ENCODE data around the gene FRMD1.

FRMD1 gene

GRCh38 chr6:168025831-168026710 is 52.9 kb downstream of the FRMD1 start:
- no peak for DNase-seq (ENCODE audit: low spot score)
- H3K27ac ChIP-seq, result no peak overlapping the region
- ChIA-PET CTCF (interaction anchor here (0.6 kb wide), 1 partner anchor 218 kb away, joined by 3 read pairs; no protein-coding TSS in a partner anchor), POLR2A (ENCODE audit: low non-redundant PET) (no interaction called here)
- TF ChIP-seq CTCF (conservative IDR thresholded peaks at IDR 0.05; ENCODE audit: low read depth), result no peak

GRCh38 chr6:168024951-168025510 is 54.0 kb downstream of the FRMD1 start:
- no peak for TF ChIP-seq CTCF (conservative IDR thresholded peaks at IDR 0.05; ENCODE audit: low read depth)
- ChIA-PET CTCF (no interaction called here), POLR2A (ENCODE audit: low non-redundant PET) (no interaction called here)
- no peak for DNase-seq (ENCODE audit: low spot score)
- H3K27ac ChIP-seq, result no peak overlapping the region

GRCh38 chr6:168022488-168023321 is 56.3 kb downstream of the FRMD1 start:
- H3K27ac ChIP-seq, result no peak overlapping the region
- ChIA-PET POLR2A (ENCODE audit: low non-redundant PET) (no interaction called here), CTCF (interaction anchor here (0.7 kb wide), 1 partner anchor 322 kb away, joined by 4 read pairs; no protein-coding TSS in a partner anchor)
- no peak for DNase-seq (ENCODE audit: low spot score)
- no peak for TF ChIP-seq CTCF (conservative IDR thresholded peaks at IDR 0.05; ENCODE audit: low read depth)

- DNase-seq (ENCODE audit: low spot score), result no peak
- CTCF ChIA-PET, result interaction anchor here (1.0 kb wide), 1 partner anchor 10 kb away, joined by 3 read pairs; no protein-coding TSS in a partner anchor
- no peak overlapping the region for H3K27ac ChIP-seq
- POLR2A ChIA-PET (ENCODE audit: low non-redundant PET), result no interaction called here
- no peak for TF ChIP-seq CTCF (conservative IDR thresholded peaks at IDR 0.05; ENCODE audit: low read depth)
Observed at GRCh38 chr6:168021581-168021980, 57.4 kb downstream of the FRMD1 start.

- CTCF ChIA-PET, result interaction anchor here (0.6 kb wide), 1 partner anchor 52 kb away, joined by 4 read pairs; no protein-coding TSS in a partner anchor
- no peak for TF ChIP-seq CTCF (conservative IDR thresholded peaks at IDR 0.05; ENCODE audit: low read depth)
- no peak overlapping the region for H3K27ac ChIP-seq
- no peak for DNase-seq (ENCODE audit: low spot score)
- POLR2A ChIA-PET (ENCODE audit: low non-redundant PET), result no interaction called here
Observed at GRCh38 chr6:168020242-168020641, 58.8 kb downstream of the FRMD1 start.

- no peak for DNase-seq (ENCODE audit: low spot score)
- no peak overlapping the region for H3K27ac ChIP-seq
- ChIA-PET POLR2A (ENCODE audit: low non-redundant PET) (no interaction called here), CTCF (no interaction called here)
- no peak for TF ChIP-seq CTCF (conservative IDR thresholded peaks at IDR 0.05; ENCODE audit: low read depth)
Observed at GRCh38 chr6:168018664-168019063, 60.3 kb downstream of the FRMD1 start.
